Stimulated activated naive CD8-positive, alpha-beta T cell treated with anti-CD3 and anti-CD28 coated beads, Interleukin-15, amount 100 ng/mL, for 72 hours (primary cell): Measurements from ENCODE around the gene GAK.
"Not testable (repeated sequence)": the region's sequence is repeated elsewhere in the genome, so short reads cannot be mapped to it uniquely, and the experiment has no call there.

ENCODE experiments used
- ATAC-seq: fragments of 150-1000 bp; cut with Tn5 transposase; 2 replicates; pipeline ENCODE4 v1.10.0; 2021; ENCODE audit warnings: mild to moderate bottlenecking, moderate library complexity
- DNase-seq, 2 donors: peaks; one replicate each; pipeline ENCODE4 v3.0.0; 2021 to 2022
- H3K27ac Mint-ChIP-seq, 2 donors: one replicate each; pipeline ENCODE4 v1.8.0; 2022; ENCODE audit warnings: mild to moderate bottlenecking in 2 of 2, mixed read lengths in 2 of 2, moderate library complexity in 2 of 2
- H3K27me3 Mint-ChIP-seq: one replicate; pipeline ENCODE4 v1.8.0; 2022; ENCODE audit warnings: mixed read lengths
- H3K4me1 Mint-ChIP-seq: one replicate; pipeline ENCODE4 v1.8.0; 2022; ENCODE audit warnings: mild to moderate bottlenecking, mixed read lengths
- H3K4me3 Mint-ChIP-seq, 2 donors: one replicate each; pipeline ENCODE4 v1.8.0; 2022; ENCODE audit warnings: mild to moderate bottlenecking in 2 of 2, mixed read lengths in 2 of 2, moderate library complexity in 1 of 2
- H3K9me3 Mint-ChIP-seq, 2 donors: one replicate each; pipeline ENCODE4 v1.8.0; 2022; ENCODE audit warnings: mixed read lengths in 2 of 2

Gene GAK

DNA sequence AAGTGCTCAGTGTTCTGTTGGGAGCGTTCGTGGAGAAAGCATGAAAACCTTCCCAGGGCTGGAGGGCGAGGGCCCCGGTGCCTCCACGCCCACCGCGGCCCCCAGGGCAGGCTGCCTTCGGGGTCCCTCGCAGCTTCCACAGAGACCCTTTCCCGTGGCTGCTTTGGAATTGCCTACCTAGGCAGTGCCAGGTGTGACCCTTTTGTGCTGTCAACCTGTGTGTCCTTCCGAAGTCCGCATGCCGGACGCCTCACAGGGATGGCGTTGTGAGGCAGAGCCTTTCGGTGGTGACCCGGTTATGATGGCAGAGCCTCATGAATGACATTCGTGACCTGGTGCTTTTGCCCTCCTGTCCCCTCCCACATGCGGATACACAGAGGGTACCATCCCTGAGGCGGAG, 17.5 kb upstream of the GAK start:
- ATAC-seq (no peak), DNase-seq (no peak)
- peaks cover 21% of the 10 kb centered on the region for H3K4me1 Mint-ChIP-seq
- no peaks in the 10 kb centered on the region for H3K9me3 Mint-ChIP-seq
- no peak overlapping the region for H3K27ac Mint-ChIP-seq
- H3K27me3 Mint-ChIP-seq, result no peaks in the 10 kb centered on the region
- no peak overlapping the region for H3K4me3 Mint-ChIP-seq

DNA sequence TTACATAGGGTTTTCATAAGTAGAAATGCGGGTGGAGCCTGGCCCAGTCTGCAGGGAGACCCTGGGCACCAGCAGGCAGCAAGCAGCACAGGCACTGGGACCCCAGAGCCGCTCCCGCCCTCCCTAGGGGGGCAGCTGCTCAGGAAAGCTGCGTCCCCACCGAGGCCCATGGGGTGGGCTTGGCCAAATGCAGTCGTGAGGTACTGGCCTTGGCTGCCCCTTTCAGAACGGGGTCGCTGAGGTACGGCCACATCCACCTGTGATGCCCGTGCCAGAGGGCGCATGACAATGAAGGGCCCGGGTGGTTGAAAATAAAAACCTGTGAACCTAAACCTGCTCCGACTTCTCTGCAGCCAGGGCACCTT, 16.8 kb upstream of the GAK start:
- H3K27me3 Mint-ChIP-seq, result no peaks in the 10 kb centered on the region
- peaks cover 21% of the 10 kb centered on the region for H3K4me1 Mint-ChIP-seq
- ATAC-seq (no peak), DNase-seq (no peak)
- H3K9me3 Mint-ChIP-seq, result no peaks in the 10 kb centered on the region
- peak overlapping the region in 1 of 2 donors; percentile 91 for H3K27ac Mint-ChIP-seq
- H3K4me3 Mint-ChIP-seq, result no peak overlapping the region

- DNase-seq (no peak), ATAC-seq (no peak)
Observed at GRCh38 chr4:948101-948935, 16.2 kb upstream of the GAK start.

DNA sequence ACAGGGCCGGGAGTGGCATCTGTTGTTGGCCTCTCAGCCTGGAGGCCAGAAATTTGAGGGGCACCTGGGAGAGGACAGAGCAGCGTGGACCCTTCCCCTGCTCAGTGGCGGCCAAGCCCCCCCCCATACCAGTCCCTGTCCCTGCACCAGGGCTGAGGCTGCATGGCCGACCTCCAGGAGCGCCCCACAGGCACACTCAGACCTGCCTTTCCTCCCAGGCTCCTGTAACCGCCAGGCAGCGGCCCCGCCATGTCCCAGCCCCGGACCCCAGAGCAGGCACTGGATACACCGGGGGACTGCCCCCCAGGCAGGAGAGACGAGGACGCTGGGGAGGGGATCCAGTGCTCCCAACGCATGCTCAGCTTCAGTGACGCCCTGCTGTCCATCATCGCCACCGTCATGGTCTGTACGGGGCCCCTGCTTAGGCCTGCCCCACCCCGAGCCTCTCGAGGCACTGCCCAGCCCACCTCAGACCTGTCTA, 15.4 kb upstream of the GAK start:
- H3K9me3 Mint-ChIP-seq, result no peaks in the 10 kb centered on the region
- H3K27me3 Mint-ChIP-seq, result no peaks in the 10 kb centered on the region
- H3K4me1 Mint-ChIP-seq, result peaks cover 21% of the 10 kb centered on the region
- ATAC-seq, result no peak
- H3K27ac Mint-ChIP-seq, result no peak overlapping the region
- no peak for DNase-seq
- H3K4me3 Mint-ChIP-seq, result no peak overlapping the region

More at GRCh38 chr4:948101-948935, 16.2 kb upstream of the GAK start:
- H3K4me3 Mint-ChIP-seq, result no peak overlapping the region
- no peaks in the 10 kb centered on the region for H3K27me3 Mint-ChIP-seq
- H3K27ac Mint-ChIP-seq, result peak overlapping the region in 1 of 2 donors; percentile 91
- H3K9me3 Mint-ChIP-seq, result no peaks in the 10 kb centered on the region
- peaks cover 21% of the 10 kb centered on the region for H3K4me1 Mint-ChIP-seq

GRCh38 chr4:946517-947471, 14.7 kb upstream of the GAK start:
- H3K27ac Mint-ChIP-seq, result peak overlapping the region in 1 of 2 donors; percentile 71
- H3K4me1 Mint-ChIP-seq, result peaks cover 21% of the 10 kb centered on the region
- no peaks in the 10 kb centered on the region for H3K27me3 Mint-ChIP-seq
- no peak for ATAC-seq
- DNase-seq, result no peak
- H3K9me3 Mint-ChIP-seq, result no peaks in the 10 kb centered on the region
- H3K4me3 Mint-ChIP-seq, result no peak overlapping the region

- no peak overlapping the region for H3K4me3 Mint-ChIP-seq
- no peak for DNase-seq
- H3K27ac Mint-ChIP-seq, result peak overlapping the region in 1 of 2 donors; percentile 88
- ATAC-seq, result no peak
- no peaks in the 10 kb centered on the region for H3K27me3 Mint-ChIP-seq
- H3K9me3 Mint-ChIP-seq, result no peaks in the 10 kb centered on the region
- H3K4me1 Mint-ChIP-seq, result peaks cover 21% of the 10 kb centered on the region
Observed at GRCh38 chr4:946103-946450, 14.0 kb upstream of the GAK start.

DNA sequence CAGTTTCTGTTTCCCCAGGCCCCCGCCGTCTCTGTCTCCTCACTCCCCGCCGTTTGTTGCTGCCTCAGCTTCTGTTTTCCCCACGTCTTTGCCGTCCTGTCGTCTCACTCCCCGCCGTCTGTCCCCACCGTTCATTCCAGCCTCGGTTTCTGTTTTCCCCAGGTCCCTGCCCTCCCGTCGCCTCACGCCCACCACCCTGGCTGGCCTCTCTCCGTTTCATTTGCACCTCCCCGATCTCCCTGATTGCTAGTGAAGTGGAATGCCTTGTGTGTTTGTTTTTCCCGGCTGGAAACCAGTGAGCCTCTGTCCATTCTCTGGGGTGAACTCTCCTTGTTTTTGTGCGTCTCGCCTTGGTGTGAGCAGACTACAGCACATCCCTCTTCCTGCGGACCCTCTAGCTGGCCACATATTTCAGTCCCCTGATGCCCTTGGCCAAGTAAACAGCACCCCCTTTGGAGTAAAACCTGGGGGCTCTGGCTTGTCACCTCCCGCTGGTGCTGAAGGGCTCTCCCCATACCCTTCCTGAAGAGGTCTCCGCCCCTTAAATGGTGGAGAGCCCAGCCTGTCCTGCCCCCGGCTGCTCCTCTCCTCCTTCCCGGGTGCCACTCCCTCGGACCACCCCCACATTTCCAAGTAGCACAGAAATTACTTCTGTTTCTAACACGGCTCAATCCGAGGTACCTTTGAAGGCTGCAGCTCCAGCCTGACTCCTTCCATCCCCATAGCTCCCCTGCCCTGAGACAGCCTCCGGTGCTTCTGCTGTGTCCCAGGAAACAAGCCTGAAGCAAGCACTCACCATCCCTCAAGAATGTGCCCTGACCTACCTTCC, 13.4 kb upstream of the GAK start:
- ATAC-seq, result no peak
- Mint-ChIP-seq H3K27me3 (no peaks in the 10 kb centered on the region), H3K4me3 (no peak overlapping the region), H3K27ac (peak overlapping the region in 1 of 2 donors; percentile 88), H3K4me1 (peaks cover 21% of the 10 kb centered on the region), H3K9me3 (no peaks in the 10 kb centered on the region)
- DNase-seq, result no peak

DNA sequence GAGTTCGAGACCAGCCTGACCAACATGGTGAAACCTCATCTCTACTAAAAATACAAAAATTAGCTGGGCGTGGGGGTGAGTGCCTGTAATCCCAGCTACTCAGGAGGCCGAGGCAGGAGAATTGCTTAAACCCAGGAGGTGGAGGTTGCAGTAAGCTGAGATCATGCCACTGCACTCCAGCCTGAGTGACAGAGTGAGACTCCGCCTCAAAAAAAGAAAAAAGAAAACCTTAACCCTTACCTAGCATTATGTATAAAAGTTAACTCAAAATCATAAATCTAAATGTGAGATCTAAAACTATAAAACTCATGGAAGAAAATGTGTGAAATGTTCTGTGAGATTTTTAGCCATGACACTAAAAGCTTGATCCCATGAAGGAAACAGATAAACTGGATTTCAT, 7.4 kb upstream of the GAK start:
- not testable (repeated sequence) for DNase-seq, H3K27me3 Mint-ChIP-seq, ATAC-seq, H3K27ac Mint-ChIP-seq, H3K9me3 Mint-ChIP-seq, H3K4me3 Mint-ChIP-seq
- peaks cover 12% of the 10 kb centered on the region for H3K4me1 Mint-ChIP-seq

GRCh38 chr4:932713-933070, 576 bp upstream of the GAK start:
- H3K27ac Mint-ChIP-seq, result peak overlapping the region; percentile 95 to 98
- DNase-seq, result no peak
- no peaks in the 10 kb centered on the region for H3K27me3 Mint-ChIP-seq
- peak overlapping the region; percentile 98 for H3K4me3 Mint-ChIP-seq
- peaks cover 57% of the 10 kb centered on the region for H3K4me1 Mint-ChIP-seq
- no peaks in the 10 kb centered on the region for H3K9me3 Mint-ChIP-seq
- peak; percentile 21 for ATAC-seq

- peak; percentile 13 for ATAC-seq
- Mint-ChIP-seq H3K9me3 (no peaks in the 10 kb centered on the region), H3K4me1 (peaks cover 57% of the 10 kb centered on the region)
Observed at GRCh38 chr4:931194-931959, 739 bp downstream of the GAK start.

DNA sequence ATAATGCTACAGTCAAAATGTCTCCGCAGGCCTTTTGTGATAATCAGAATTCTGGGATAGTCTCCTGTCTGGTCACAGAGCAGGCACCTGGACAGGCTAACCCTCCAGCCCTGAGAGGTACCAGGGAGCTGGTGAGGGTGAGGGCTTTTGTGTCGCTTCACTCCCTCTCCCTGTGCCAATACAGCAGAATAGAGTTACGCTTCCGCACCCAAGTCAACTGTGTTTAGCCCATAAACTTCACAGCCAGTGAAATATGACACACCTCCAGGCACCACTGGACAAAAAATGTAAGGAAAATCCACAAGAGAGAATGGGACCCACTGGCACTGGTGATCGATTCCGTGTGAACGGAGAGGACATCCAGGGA, 1.3 kb downstream of the GAK start:
- Mint-ChIP-seq H3K27me3 (no peaks in the 10 kb centered on the region), H3K4me1 (peaks cover 57% of the 10 kb centered on the region), H3K4me3 (peak overlapping the region; percentile 98), H3K27ac (peak overlapping the region; percentile 95 to 98), H3K9me3 (no peaks in the 10 kb centered on the region)
- ATAC-seq (no peak), DNase-seq (no peak)

More at GRCh38 chr4:931194-931959, 739 bp downstream of the GAK start:
- Mint-ChIP-seq H3K4me3 (peak overlapping the region; percentile 98), H3K27me3 (no peaks in the 10 kb centered on the region), H3K27ac (peak overlapping the region; percentile 95 to 98)
- DNase-seq, result no peak

- Mint-ChIP-seq H3K4me3 (peak overlapping the region; percentile 98), H3K4me1 (peaks cover 64% of the 10 kb centered on the region), H3K27ac (no peak overlapping the region), H3K27me3 (no peaks in the 10 kb centered on the region), H3K9me3 (no peaks in the 10 kb centered on the region)
- DNase-seq (no peak), ATAC-seq (no peak)
Observed at GRCh38 chr4:930028-930551, 2.0 kb downstream of the GAK start.

GRCh38 chr4:929096-929765, 2.9 kb downstream of the GAK start:
- H3K27ac Mint-ChIP-seq, result peak overlapping the region in 1 of 2 donors; percentile 34
- no peaks in the 10 kb centered on the region for H3K27me3 Mint-ChIP-seq
- H3K9me3 Mint-ChIP-seq, result no peaks in the 10 kb centered on the region
- H3K4me1 Mint-ChIP-seq, result peaks cover 66% of the 10 kb centered on the region
- DNase-seq, result no peak
- peak overlapping the region; percentile 18 to 20 for H3K4me3 Mint-ChIP-seq
- ATAC-seq, result no peak

- H3K27me3 Mint-ChIP-seq, H3K9me3 Mint-ChIP-seq, H3K4me3 Mint-ChIP-seq, H3K27ac Mint-ChIP-seq, DNase-seq, ATAC-seq: not testable (repeated sequence)
- H3K4me1 Mint-ChIP-seq, result peaks cover 76% of the 10 kb centered on the region
Observed at GRCh38 chr4:927566-927965, 4.5 kb downstream of the GAK start.
